Measurements from ENCODE around the gene GIT2.

The GIT2 gene

DNA sequence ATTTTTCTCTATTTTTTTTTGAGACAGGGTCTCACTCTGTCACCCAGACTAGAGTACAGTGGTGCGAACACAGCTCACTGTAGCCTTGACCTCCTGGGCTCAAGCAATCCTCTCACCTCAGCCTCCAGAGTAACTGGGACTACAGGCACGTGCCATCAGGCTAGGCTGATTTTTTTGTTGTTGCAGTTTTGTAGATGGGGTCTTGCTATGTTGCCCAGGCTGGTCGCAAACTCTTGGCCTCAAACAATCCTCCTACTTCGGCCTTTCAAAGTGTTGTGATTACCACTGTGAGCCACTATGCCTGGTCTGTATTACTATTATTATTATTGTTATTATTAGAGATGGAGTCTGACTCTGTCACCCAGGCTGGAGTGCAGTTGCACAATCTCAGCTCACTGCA, 23.3 kb downstream of the GIT2 start:
- no peak for DNase-seq

DNA sequence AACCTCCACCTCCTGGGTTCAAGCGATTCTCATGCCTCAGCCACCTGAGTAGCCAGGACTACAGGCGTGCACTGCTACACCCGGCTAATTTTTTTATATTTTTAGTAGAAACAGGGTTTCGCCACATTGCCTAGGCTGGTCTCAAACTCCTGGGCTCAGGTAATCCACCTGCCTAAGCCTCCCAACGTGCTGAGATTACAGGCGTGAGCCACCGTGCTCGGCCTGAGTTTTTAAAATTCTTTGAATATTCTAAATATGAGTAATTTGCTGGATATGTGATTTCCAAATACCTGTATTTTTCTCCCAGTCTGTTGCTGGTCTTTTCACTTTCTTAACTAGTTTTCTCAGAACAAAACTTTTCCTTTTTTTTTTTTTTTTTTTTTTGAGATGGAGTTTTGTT, 27.4 kb downstream of the GIT2 start:
- no peak for DNase-seq

- DNase-seq = no peak
Measured at GRCh38 chr12:109968032-109968420, 28.1 kb downstream of the GIT2 start.

DNA sequence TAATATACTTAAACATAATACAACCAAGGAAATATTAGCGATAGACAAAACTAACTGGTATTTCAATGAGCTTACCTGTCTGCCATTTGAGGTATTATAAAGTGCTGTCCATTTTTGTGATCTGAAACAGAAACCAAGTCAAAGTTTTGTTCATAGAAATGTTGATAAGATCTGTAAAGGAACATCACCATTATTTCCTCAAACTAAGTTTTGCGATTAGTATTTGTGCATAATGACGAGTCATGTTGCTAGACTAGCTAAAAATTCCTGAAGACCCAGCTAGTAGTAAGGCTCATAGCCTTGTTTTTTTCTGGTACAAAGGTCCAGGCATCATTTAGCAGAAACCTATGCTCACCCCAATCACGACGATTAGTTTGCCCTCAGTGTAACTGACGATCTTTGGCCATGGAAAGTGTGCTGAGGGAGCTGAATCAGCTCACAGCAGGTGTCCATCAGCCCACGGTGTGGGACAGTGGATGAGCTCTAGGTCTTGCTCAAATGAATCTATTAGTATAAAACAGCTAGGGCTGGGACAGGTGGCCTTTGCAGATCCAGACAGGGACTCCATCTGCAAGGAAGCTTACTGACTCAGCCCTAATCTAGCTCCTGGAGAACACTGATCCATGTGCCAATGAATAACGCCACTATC, 28.7 kb downstream of the GIT2 start:
- DNase-seq = no peak

DNA sequence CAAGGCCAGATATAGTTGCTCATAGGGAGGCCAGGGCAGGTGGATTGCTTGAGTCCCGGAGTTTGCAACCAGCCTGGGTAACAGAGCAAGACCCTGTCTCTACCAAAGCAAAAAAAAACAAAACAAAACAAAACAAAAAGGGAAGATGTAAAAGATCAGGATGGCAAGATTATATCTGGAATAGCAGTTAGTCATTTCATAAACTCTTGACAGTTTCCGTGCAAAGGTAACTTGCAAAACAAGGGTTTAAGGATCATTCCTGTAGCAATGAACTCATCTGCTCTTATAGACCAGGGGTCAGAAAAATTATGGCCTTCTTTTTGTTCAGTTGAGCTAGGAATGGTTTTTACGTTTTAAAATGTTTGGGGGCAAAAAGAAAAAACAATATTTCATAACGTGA, 29.6 kb downstream of the GIT2 start:
- no peak for DNase-seq

DNA sequence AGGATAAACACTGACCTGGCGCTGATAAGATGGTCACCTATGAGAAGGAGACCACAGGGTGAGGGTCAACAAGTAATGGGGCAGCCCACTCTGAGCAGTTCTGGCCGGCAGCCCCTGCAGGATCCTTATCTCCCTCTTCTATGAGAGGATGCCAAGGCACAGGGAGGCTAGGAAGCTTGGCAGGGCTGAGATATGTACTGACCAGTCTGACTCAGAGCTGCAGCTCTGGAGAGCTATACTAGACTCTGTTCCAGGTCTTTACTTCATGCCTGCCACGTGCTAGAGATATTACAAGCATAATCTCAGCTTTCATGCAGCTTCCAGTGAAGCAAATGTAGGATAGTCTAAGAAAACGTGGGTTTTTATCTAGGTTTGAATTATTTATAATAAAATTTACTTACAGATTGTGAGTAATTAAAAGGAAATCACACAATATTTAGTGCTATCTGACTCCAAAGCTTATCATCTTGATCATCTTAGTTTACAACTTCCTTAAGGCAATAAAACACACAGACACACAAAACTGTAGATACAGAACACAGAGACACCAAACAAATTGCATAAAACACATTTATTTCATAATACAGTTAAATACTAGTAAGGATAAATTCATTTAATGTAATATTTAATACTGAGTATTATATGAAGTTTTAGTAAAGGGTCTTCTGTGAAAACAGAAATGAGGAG, 32.3 kb downstream of the GIT2 start:
- DNase-seq = no peak

- DNase-seq = no peak
Measured at GRCh38 chr12:109963330-109963729, 32.8 kb downstream of the GIT2 start.

- DNase-seq = peak; percentile 14
Measured at GRCh38 chr12:109962398-109962797, 33.8 kb downstream of the GIT2 start.

GRCh38 chr12:109961612-109962011, 34.6 kb downstream of the GIT2 start:
- DNase-seq = no peak

DNA sequence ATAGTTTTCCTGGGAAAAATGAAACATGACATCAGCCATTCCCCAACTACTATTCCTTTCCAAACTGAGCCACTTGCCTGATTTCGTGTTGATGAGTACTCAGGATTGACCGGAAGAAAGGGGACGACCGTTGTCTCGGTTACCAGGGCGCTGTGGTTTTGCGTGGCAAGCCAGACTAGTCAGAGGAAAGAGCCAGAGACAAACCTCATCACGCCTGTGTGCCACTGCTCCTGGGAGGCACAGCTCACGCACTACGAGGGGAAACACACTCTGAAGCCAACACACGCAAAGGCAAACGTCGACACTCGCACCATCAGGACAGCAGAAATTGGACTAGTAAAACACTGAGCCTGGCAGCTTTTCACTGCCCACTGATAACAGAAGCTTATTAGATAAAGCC, 35.0 kb downstream of the GIT2 start:
- no peak for DNase-seq

GRCh38 chr12:109959411-109960093, 36.6 kb downstream of the GIT2 start:
- DNase-seq = no peak

DNA sequence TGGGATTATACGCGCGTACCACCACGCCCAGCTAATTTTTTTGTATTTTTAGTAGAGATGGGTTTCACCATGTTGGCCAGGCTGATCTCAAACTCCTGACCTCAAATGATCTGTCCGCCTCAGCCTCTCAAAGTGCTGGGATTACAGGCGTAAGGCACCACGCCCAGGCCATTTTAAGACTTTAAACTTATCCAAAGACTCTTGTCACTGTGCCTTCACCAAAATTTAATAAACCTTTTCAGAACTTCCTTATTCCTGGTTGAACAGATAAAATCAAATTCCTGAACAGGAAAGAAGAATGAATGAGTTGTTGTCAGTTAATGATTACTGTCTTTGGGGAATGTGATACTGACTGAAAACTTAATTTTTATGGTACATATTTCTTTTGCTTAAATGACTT, 37.8 kb downstream of the GIT2 start:
- DNase-seq = no peak

GRCh38 chr12:109953656-109954055, 42.5 kb downstream of the GIT2 start:
- no peak for DNase-seq

GRCh38 chr12:109952873-109953272, 43.3 kb downstream of the GIT2 start:
- no peak for DNase-seq

- no peak for DNase-seq
Measured at GRCh38 chr12:109952160-109952858, 43.9 kb downstream of the GIT2 start.

DNA sequence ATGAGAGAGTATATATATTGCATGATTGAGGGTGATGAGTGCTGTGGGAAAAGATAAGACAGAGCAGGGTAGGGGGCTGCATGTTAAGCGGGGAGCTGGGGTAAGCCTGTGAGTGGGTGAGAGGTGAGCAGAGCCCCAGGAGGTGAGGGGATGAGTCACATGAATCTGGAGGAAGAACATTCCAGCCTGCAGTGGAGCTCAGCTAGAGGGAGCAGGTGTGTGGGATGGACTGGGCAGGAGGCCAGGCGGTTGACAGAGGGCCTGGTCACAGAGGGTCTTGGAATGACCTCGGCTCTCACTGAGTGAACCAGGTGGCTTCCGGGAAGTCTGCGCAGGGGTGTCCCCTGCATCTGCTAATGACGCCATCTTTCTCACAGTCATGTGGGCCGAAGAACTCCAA, 44.4 kb downstream of the GIT2 start:
- no peak for DNase-seq

DNA sequence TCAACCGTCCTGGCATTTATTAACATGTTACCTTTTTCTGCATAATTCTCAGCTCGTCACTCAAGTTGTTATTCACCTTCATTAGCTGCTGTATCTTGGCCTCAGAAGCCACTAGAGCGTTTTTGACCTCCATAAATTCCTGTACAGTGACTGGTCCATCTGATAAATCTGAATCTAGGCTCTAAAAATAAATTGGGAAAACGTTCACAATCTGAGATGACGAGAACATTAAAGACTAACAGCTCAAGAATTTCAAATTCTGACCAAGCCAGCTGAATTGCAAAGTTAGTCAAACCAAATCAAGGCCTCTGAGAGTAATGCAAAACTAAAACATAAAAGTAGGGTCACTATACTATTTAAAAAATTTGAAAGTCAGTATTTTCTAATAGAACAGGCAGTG, 45.0 kb downstream of the GIT2 start:
- DNase-seq = no peak

GRCh38 chr12:109950625-109951024, 45.5 kb downstream of the GIT2 start:
- DNase-seq = no peak

- no peak for DNase-seq
Measured at GRCh38 chr12:109949089-109949488, 47.1 kb downstream of the GIT2 start.

GRCh38 chr12:109948368-109948767, 47.8 kb downstream of the GIT2 start:
- DNase-seq = no peak

DNA sequence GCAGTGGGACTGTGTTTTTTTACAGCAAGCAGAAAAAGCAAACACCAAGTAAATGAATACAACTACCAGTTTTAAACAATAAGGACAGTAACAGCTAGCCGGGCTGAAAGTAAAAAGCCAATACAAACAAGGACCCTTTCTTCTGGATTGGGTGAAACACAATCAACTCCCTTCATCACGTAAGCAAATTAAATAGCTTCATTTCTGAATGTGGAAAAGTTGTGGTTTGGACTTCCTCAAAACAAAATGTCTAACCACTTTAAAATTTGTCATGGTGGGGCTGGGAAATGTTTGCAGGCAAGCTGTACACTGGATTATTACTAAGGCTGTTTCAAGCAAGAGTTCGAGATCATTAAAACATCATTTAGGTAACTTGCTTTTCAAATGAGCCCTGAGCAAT, 48.6 kb downstream of the GIT2 start:
- DNase-seq = no peak

DNA sequence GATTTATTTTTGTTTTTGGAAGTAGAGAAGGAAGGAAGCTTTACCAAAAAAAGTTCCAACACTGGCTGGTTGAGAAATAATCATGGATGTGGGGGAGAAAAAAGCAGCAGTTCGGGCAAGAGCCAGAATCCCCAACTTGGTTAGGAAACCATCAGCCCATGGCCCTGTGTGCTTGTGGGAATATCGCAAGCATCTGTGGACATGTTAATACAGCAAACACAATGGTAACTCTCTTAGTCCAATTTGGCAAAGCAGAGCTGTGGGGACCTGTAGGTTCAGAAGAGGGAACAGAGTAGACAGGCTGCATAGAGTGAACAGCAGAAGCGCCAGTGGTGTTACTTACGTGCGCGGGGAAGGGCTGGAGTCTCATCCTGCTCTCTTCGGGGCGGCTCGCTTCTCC, 49.3 kb downstream of the GIT2 start:
- no peak for DNase-seq

DNA sequence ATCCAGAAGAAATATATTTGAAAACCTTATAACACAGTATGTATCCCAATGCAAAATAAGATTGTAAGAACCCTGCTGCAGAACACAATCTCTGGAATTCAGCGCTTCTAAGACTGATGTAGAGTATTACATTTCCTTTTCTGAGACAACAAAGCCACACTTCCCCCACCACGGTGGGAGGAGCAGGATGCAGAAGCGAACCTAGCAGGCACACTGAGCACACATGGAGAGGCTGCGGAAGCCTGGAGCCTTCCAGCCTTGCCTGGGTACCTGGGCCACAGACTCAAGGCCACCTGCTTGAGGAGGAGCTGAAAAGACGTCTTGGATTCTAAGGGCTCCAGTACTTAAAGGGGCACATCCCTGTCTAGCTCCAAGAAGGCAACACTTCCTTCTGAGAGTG, 49.7 kb downstream of the GIT2 start:
- no peak for DNase-seq
